Upper lobe of left lung (tissue), 4 donors: ENCODE results near the gene THSD7A.

ENCODE experiments used
- CTCF ChIP-seq, 6 experiments: fragments of 450-650 bp in 4 of 6; fragments of 200-600 bp in 2 of 6; sonication (generic) in 2 of 6; IDR thresholded peaks; one replicate each; pipeline ENCODE4 v1.5.1; 2016 to 2019; ENCODE audit warnings: antibody characterized with exemption in 6 of 6
- POLR2A ChIP-seq, 4 donors: fragments of 450-650 bp; IDR thresholded peaks; one replicate each; pipeline ENCODE4 v1.5.1; 2016 to 2017; ENCODE audit warnings: antibody characterized with exemption in 4 of 4, mild to moderate bottlenecking in 2 of 4

- no peak for TF ChIP-seq CTCF (IDR thresholded peaks at IDR 0.05)
- TF ChIP-seq POLR2A (IDR thresholded peaks at IDR 0.05): no peak
Observed at GRCh38 chr7:11875635-11876034, 43.6 kb upstream of the THSD7A start.
